Muscle of back (tissue), 11 donors: ENCODE data around the gene COL23A1. TPM values are rescaled to one million over a fixed set of nuclear protein-coding genes. Genes with fewer than 3 reads are reported as not detected.
A peak's percentile ranks its signal among the peaks of the same experiment; 100 is the strongest.

Experiments used
- DNase-seq, 3 donors: peaks; one replicate each; pipeline versions ENCODE4 v3.0.0 to v3.0.0-alpha.2; 2013
- polyA plus RNA-seq, 10 donors: library from polyadenylated mRNA; unstranded; fragments of 120-200 nt; gene quantifications; one replicate each; pipeline ENCODE4 v1.2.1, GENCODE V29; 2013; ENCODE audit not compliant: insufficient read length in 10 of 10

Gene COL23A1
- polyA plus RNA-seq, 10 donors: 0.67 to 13.2 (median 4.5) TPM

DNA sequence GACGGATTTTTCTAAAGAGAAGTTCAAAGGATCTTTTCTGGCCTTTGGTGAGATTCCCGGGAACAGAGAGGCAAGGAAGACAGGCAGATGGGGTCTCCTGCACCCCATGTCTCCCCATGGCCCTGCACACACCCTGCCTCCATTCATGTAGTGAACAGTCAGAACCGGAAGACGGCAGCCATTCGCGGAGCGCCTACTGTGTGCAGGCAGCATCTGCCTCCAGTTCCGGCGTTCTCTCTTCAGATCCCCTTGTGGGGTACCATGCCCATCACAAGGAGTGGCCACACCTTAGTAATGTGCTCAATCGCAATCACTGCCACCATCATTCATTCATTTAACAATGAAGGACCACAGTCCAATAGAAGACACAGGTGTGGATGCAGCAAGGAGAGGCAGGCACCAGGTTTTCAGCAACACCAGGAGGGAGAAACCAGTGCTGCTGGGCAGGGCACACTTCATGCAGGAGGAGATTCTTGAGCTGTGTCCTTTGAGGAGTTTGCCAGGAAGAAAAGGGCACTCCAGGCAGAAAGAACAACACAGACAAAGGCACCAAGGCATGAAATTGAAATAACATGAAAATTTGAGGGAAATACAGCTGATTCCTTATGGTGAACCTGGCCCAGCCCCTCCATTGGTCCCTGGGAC lies 186.1 kb downstream of the COL23A1 start:
- DNase-seq: no peak

DNA sequence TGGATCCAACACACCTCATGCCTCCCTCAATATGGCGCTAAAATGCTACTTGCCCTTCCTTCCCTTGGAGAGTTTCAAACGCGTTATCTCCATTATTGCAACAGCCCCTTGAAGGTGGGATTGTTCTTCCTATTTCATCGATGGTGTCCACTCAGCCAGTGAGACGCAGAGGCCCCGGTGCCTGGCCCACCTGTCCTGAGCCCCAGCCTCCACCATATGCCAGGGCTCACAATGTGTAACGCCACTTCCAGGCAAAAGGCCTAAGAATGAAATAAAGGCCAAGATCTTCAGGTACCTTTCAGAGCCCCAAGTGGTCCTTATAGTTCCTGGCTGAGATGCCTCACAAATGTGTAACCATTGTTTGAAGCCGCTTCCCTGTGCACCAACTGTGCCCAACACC lies 186.8 kb downstream of the COL23A1 start:
- no peak for DNase-seq

DNA sequence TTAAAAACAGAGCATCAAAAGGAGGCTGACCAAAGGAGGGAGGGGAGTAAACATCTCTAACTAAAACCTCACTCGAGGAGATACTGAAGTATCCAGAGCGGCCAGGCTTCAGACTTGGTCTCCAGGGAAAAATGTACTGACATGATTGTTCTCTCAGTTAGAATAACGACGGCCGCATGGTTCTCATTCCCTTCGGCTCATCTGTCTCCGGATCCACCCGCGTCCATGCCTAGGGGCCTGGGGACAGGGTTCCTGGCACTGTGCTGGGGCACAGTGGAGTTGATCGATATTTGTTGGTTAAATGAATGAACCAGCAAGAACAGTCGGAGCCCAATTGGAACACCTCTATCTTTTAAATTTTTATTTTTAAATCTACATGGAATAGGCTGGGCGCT lies 190.5 kb downstream of the COL23A1 start:
- no peak for DNase-seq

DNA sequence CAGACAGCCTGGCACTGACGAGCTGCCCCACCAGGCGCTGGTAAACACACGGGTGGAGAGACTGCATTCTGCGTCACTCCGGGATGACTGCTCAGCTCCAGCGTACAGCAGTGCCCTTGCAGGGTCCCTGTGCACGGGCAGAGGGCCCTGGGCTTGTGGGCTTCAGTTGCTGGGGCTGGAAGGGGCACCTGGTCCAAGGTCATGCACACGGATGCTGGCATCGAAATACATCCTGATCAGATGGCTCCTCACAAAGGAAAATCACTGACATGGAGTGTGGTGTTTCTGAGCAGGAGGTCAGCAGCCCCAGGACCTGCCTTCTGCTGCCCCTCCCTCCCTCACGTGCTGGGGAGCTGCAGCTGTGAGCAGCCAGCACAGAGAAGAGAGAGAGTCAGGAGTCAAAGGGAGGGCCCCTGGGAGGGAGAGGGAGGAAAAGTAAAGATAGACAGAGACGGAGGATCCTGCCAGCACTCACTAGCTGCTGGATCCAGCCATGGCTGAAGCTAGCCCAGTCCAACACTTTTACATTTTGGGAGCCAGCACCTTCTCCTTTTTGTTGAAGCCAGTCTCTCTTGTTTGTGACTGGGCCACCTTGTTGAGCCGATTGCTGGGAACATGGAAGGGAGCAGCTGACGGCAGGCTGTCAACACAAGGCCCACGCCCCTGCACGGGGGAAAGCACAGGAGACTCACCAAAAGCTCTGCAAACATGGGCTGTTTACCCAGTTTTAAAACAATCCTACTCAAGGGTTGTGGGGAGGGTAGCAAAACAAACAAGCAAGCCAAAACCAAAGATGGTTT lies 191.1 kb downstream of the COL23A1 start:
- no peak for DNase-seq

DNA sequence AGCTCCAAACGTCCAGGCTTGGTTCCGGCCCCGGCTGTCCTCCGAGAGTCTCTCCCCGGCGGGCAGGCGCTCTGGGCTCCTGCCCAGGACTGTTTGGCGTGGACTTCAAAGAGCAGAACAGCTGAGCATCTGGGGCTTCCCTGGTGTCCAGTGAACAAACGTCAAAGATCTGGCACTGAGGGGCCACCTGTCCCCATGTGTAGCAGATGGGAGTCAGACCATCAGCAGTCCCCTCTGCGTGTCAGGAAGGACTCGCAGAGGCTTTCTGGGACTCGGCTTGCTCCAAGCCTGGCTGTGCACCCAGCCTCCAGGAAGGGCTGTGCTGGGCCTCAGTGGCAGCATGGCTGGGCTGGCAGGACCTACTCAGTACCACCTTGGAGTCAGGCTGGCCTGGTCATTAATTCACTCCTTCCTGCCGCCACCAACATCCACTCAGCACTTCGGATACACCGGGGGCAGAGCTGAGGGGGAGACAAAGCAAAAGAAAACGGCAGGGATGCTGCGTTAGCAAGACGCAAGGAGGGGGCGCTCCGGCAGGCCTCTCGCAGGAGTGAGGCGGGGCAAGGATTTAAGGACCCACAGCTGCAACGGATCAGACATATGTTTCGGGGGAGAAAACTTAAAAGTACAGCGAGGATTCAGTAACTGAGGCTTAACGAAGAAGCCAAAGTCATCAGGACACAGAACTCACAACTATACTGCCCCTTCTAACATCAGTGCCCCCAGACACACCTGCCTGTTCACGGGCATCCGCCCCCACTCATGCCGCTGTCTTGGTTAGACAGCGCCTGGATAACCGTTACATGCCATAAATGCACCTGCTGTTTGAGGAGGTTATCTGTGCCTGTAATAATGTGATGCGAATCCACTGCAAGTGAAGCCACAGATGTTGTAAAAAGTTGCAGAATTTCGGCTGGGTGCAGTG lies 193.1 kb downstream of the COL23A1 start:
- peak; percentile 69 to 79 (median 75) for DNase-seq

DNA sequence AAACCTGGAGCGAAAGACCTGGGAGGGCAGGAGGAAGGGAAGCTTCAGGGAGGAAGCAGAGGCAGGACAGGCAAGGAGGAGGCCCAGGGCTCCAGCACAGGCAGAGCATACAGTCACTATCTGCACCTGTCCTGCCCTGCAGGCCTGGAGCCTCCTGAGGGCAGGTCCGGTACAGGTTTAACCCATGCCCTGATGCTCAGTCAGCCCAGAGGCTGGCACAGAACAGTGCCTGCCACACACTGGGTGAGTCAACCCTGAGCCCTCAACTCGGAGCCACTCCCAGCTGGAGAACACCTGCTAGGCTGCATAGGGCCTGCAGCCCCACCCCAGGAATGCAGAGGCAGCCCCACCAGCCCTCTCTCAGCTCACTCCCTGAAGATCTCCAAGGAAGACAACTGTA lies 196.1 kb downstream of the COL23A1 start:
- no peak for DNase-seq

DNA sequence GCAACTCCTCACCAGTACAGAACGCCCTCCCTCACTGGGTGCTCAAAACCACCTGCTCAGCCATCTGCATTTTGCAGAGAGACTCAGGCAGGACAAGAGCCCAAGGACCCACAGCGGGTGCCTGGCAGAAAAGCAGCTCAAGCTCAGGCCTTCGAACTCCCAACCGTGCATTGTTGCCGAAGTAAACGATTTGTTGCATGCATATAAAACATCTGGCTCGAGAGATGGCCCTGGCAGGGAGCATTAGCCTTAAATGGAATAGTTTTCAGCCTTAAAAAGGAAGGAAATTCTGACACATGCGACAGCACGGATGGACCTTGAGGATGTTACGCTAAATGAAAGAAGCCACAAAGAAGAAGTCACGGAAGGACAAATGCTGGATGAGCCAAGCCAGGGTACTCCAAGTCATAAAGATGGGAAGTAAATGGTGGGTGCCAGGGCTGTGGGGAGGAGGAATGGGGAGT lies 197.2 kb downstream of the COL23A1 start:
- no peak for DNase-seq

DNA sequence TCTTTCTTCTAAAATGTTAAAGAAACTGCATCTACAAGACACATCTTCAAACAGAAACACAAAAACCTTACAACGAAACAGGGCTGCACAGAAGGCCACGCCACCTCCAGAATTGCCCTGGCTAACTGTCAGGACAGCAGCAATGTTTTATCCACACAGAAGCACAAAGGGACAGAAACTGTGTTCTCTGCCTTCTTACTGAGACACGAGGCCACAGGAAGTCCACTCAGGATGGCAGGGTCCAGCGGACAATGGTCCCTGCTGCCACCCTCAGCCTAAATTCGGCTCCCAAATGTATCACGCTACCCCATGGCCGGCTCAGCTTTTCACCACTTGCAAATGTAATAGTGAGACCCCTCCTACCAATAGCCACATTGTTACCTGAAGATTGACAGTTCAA lies 197.8 kb downstream of the COL23A1 start:
- DNase-seq: no peak

DNA sequence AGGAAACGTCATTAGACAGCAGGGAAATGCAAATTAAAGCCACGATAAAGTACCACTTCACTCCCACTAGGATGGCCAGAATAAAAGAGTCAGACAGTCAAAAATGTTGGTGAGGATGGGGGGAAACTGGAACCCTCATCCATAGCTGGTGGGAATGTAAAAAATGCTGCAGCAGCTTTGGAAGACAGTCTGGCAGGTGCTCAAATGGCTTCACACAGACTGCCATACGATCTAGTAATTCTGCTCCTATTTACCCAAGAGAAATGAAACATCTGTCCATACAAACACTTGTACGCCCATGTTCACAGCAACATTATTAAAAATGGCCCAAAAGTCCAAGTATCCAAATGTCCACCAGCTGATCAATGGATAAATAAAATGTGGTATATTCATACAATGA lies 198.7 kb downstream of the COL23A1 start:
- DNase-seq: peak in 1 of 3 donors; percentile 55

DNA sequence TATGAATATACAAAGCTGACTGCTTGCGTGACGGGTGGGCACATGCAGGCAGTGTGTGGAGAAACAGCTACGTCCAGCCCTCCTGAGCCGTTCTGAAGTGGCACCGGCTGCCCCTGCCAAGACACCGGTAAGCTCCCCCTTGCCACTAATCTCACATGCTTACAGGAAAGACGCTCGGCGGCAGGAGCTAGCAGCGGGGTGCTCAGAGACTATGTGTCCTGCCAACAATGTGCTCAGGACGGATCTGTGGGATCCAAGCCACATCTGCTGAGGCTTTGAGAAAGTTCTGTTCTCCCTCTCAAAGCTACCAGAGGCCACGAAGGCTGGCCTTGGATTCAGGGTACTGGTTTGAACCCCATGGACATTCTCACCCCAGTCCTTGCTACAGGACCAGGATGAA lies 200.4 kb downstream of the COL23A1 start:
- DNase-seq: no peak

DNA sequence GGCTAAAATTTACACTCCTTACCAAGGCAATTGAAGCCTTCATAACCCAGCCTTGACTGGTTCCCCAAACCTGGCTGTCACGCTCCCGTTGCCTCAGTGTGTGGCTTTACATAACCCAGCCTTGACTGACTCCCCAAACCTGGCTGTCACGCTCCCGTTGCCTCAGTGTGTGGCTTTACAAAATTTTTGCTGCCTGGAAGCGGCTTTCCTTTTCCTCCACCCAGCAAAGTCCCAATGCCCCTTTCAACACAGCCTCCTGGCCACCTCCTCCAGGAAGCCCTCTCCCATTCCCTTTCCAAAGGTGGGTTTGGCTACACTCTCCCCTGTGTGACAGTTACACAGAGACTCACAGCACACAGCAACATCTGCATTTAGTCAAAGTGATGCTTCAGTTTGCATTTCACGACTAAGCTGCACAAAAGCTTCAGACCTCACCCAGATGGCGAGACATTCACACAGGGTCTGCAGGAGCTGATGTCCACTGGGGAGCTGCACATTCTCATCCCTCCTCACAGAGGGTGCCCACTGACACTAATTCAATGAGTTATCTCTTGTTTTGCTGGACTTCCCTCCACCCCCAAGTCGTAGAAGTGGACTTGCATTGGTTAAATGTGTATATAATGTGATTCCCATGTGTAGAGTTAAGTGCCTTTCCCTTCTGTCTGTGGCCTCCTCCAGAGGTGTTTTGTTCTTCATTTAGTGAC lies 201.0 kb downstream of the COL23A1 start:
- no peak for DNase-seq

DNA sequence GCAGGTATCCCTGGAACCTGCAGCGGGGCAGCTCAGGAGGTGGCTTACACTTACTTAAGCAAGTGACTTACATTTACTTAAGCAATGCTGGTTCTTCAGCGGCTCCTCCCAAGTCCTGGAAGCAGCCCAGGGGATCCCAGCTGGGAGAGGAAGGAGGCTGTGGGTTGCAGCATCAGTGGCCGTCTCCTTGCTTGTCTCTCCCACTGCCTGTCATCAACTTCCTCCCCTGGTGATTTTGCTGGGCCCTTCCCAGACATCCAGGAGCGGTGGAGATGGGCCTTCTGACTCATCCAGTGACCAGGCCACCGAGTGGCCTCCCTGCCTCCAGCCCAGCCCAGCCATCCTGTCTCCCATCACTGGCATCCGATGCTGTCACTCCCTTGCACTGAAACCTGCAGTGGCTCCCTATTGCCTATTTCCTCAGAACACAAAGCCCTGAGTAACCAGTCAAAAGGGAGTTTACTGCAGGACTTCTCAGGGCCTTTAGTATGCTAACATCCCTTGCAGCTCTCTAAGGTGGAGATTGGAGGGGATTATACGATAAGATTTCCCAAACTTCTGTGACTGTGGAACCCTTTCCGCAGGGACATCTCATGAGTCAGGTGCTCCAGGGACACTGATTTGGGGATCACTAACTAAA lies 201.7 kb downstream of the COL23A1 start:
- DNase-seq: peak; percentile 59 to 86 (median 66)

DNA sequence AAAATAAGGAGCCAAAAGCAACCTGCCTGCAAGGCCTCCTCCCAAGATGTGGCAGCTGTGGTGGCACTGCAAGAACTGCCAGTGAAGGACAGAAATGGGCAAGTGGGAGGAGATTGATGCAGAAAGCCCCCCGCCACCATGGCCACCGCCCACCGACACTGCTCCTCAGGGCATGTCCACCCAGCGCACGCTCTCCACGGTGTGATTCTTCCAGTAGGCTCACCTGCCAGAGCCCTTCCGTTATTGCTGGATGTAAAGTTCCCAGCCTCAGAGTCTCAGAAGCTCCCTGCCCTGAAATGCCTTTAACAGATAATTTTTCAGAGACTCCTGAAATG lies 202.4 kb downstream of the COL23A1 start:
- DNase-seq: no peak

DNA sequence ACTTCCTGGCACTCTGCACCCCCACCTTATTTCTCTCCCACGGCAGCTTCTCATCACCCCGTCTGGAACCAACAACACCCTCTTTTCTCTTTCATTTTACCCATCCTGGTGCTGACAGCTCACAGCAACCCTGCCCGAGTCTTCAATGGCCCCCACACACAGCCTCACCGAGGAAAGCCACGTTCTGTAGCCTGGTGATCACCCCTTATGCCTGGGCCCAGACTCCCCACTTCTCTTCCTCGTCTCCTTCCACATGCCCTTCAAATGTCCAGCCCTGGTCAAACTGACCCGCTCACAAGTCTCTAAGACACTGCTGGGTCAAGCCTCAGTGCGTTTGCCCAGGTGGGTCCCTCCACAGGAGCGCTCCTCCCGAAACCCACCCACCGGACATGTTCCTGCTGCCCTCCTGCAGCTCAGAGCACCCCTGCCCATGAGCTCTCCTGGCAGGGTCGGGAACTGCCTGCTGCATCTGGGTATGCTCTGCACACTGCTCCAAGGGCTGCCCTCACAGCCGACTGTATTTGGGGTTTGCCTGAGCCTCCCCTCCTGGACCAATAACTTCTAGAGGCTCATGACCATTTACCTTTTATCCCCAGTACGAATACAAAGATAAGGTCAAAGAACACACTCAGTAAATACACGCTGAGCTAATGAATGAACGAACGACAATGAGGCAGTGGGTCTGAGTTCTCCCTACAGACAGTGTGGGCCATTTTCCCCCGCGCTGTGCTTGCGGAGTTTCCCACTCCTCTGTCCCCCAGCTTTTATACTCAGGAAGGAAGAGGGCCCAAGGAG lies 202.9 kb downstream of the COL23A1 start:
- DNase-seq: no peak

DNA sequence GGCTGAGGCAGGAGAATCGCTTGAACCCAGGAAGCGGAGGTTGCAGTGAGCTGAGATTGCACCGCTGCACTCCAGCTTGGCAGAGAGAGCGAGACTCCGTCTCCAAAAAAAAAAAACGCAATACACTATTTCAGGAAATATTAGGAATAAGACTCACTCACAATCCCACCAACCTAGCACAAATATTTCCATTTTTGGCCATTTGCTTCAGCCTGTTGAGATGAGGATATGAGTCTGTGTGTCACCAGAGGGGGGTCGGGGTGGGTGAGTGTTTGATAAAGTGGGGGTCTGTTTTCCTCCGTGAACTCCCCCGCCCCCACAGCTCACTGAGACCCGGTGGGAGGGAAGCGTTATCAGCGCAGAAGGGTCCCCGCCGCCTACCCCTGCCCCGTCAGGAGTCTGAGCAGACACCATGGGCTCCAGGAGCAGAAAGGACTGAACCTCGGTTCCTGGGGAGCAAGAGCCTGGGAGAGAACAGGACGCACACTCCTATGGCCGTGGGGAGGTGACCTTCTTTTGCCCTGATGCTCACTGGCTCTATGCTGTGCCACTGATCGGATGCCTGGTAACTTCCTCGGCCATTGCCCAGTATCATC lies 203.8 kb downstream of the COL23A1 start:
- no peak for DNase-seq

DNA sequence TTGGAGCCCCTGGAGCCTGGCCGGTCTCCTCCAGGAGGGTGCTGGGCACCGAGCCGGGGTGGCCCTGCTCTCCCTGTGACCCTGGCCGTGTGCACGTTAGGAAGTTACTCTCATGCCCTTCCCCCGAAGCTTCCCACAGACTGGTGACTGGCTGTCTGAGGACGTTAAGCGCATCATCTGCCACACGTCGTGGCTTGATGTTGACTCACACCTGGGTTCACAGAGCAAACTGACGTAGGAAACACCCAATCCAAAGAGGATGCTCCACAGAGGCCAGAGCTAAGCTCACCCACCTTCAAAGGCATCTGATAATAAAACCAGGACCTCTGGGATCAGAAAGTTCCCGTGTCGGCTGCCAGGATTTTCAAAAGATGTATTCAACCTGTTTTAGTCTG lies 204.7 kb downstream of the COL23A1 start:
- DNase-seq: peak in 1 of 3 donors; percentile 57

DNA sequence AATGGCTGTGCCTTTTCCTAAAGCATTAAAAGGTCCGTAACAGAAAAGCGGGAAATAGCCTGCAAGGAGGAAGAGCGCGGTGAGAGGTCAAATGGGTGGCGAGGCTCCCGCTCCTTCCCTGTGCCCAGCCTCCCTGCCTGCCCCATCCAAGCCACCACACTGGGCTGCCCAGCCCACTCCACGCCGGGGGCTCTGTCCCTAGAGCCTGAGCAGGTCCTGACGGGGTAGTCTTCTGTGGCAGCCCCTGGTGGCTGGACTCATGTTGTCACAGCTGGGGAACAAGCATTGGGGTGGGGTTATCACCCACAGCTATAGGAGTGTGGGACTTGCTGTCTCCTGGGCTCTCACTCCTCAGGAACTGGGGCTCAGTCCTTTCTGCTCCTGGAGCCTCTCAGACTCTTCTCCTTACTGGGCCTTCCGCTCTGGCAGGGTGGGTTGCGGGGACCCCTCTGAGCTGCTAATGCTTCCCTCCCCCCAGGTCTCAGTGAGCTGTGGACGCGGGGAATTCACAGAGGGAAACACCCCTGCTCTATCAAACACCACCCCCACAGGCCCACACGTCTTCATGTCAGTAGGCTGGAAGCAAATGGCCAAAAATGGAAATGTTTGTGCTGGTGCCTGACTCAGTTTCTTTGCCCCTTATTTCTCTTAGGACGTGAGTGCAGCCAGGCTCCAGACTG lies 205.2 kb downstream of the COL23A1 start:
- no peak for DNase-seq

DNA sequence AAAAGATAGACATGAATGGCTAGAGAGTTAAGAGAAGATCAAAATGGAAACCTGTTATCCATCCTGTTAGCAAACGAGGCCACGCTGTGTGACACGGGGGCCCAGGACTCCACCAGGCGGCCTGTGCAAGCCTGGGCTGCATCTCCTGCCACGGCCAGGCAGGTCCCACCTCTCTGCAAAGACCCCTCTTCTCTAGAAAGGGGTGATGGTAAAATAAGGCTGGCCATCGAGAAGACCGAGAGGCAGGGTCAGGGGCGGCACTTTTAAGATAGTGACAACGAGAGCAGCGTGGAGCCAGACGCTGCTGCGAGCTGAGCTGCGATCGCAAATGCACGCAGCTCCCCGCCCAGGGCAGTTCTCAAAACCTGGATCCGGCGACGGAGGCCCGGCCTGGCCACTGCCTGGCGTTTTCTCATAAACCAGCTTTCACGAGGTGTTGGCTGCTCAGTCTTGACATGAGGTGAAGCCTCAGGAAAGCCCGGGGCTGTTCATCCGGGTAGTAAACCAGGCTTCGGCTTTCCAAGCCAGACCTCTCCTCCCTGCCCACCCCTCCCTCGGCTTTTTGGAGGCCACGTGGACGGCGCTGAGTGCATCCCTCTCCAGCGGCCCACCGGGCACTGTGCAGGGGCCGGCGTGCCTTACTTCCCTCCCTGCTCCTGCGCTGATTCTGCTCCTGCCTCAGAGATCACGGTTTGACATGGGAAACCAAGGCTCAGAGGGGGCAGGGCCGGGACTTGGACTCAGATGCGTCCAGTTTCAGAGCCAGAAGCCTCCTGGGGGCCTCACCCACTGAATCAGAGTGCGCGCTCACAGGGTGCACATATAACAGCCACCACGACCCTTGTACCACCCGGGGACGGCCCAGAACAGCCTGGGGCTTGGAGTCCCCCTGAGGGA lies 206.0 kb downstream of the COL23A1 start:
- peak in 1 of 3 donors; percentile 61 for DNase-seq
